ENCODE measurements around the gene ZCCHC7. TPM values are rescaled to one million over a fixed set of nuclear protein-coding genes. Genes with fewer than 3 reads are reported as not detected.
"Not testable (repeated sequence)": the region's sequence is repeated elsewhere in the genome, so short reads cannot be mapped to it uniquely, and the experiment has no call there.

ZCCHC7 gene
- total and polyA plus RNA-seq, 5 donors = 4.6 to 17.1 (median 13.8) TPM

DNA sequence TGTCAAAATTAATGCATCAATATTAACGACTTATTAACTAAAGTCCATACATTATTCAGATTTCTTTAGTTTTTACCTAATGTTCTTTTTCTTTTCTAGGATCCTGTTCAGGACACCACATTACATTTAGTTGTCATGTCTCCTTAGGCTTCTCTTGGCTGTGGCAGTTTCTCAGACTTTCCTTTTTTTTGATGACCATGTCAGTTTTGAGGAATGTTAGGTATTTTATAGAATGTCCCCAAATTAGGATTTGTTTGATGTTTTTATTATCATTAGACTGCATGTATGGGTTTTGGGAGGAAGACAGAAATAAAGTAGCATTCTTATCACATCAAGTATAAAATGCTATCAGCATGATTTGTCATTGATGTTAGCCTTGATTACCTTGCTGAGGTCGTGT lies 32.0 kb downstream of the ZCCHC7 start:
- H3K4me1 ChIP-seq (ENCODE audit: control insufficient read depth, insufficient read depth, low read length) = no peaks in the 10 kb centered on the region
- H3K9me3 ChIP-seq (ENCODE audit: control insufficient read depth, low read length) = no peaks in the 10 kb centered on the region
- no peak for ATAC-seq
- intact Hi-C loops (cut with DNase I) = no loop called here
- WGBS = 73% methylated on average over 2 of the region's 2 CpGs
- DNase-seq = no peak
- H3K4me3 ChIP-seq (ENCODE audit: low read length) = no peak overlapping the region
- no peak overlapping the region for H3K27ac ChIP-seq (ENCODE audit: low read length)
- no peaks in the 10 kb centered on the region for H3K27me3 ChIP-seq (ENCODE audit: control insufficient read depth, insufficient read depth)

DNA sequence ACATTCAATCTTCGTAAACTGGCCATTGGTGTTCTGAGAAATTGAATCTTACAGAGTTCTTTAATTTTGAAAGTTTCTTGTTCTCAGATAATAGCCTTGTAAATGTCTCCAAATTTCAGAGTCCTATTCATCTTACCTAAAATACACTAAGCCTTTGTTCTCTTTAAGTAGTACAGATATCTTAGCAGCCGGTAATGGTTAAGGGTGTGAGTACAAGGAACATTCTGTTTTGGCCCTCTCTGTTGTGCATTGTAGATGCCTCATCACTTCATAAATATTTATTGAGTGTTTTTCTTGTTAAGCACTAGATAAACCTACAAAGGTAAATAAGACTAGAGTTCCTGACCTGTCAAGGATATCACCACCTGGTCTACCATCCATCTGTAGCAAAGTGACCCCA lies 35.2 kb downstream of the ZCCHC7 start:
- 96% methylated on average over 2 of the region's 2 CpGs for WGBS
- Histone ChIP-seq H3K27me3 (ENCODE audit: control insufficient read depth, insufficient read depth) (no peaks in the 10 kb centered on the region), H3K27ac (ENCODE audit: low read length) (no peak overlapping the region), H3K4me3 (ENCODE audit: low read length) (no peak overlapping the region), H3K4me1 (ENCODE audit: control insufficient read depth, insufficient read depth, low read length) (no peaks in the 10 kb centered on the region), H3K9me3 (ENCODE audit: control insufficient read depth, low read length) (no peaks in the 10 kb centered on the region)
- intact Hi-C loops (cut with DNase I) = loop anchor here in 1 of 4 donors (2.0 kb wide), 1 partner anchor 21 kb away; no protein-coding TSS in a partner anchor
- DNase-seq (no peak), ATAC-seq (no peak)

DNA sequence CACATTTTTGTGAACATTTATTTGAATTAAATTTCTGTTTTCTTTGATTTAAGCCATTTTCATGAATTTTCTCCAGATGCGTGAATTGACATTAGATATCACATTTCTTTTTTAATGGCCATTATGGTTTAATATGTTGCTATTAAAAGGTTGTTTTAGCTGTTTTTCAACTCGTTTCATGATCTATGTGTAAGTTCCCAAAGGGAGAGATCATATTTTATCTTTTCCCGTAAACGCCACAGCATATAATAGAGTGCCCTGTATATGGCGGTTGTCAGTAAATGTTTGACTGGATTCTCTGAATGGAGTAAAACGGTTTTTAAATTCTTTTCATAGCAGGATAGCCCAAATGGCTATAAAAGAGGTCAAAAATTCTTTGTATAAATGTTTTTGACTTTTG lies 35.8 kb downstream of the ZCCHC7 start:
- DNase-seq = no peak
- ATAC-seq = no peak
- 89% methylated on average over 6 of the region's 6 CpGs for WGBS
- Histone ChIP-seq H3K4me1 (ENCODE audit: control insufficient read depth, insufficient read depth, low read length) (no peaks in the 10 kb centered on the region), H3K27ac (ENCODE audit: low read length) (no peak overlapping the region), H3K4me3 (ENCODE audit: low read length) (no peak overlapping the region), H3K27me3 (ENCODE audit: control insufficient read depth, insufficient read depth) (no peaks in the 10 kb centered on the region), H3K9me3 (ENCODE audit: control insufficient read depth, low read length) (no peaks in the 10 kb centered on the region)
- intact Hi-C loops (cut with DNase I) = no loop called here

DNA sequence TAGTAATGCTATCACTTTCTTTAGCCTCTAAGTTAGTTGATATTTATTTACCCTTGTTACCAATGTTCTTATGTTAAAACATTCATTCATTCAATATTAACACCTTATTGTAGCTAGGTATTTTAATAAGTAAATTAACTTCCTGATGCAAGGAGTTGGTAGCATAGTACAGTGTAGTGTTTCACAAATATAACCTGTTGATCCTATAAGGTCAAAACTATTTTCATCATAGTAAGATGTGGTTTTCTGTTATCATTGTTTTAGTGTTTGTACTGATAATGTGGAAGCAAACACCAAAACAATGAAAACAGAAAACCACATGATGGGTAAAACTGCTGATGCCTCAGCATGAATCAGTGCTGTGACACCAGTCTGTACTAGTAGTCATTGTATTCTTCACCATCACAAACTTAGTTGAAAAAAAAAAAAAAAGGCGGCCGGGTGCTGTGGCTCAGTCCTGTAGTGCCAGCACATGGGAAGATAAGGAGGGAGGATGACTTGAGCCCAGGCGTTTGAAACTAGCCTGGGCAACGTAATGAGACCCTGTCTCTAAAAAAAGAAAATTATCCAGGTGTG lies 36.5 kb downstream of the ZCCHC7 start:
- no peak for DNase-seq
- Histone ChIP-seq H3K9me3 (ENCODE audit: control insufficient read depth, low read length) (no peaks in the 10 kb centered on the region), H3K27me3 (ENCODE audit: control insufficient read depth, insufficient read depth) (no peaks in the 10 kb centered on the region), H3K4me1 (ENCODE audit: control insufficient read depth, insufficient read depth, low read length) (no peaks in the 10 kb centered on the region), H3K4me3 (ENCODE audit: low read length) (no peak overlapping the region), H3K27ac (ENCODE audit: low read length) (no peak overlapping the region)
- intact Hi-C loops (cut with DNase I) = no loop called here
- WGBS = 78% methylated on average over 4 of the region's 4 CpGs
- no peak for ATAC-seq

DNA sequence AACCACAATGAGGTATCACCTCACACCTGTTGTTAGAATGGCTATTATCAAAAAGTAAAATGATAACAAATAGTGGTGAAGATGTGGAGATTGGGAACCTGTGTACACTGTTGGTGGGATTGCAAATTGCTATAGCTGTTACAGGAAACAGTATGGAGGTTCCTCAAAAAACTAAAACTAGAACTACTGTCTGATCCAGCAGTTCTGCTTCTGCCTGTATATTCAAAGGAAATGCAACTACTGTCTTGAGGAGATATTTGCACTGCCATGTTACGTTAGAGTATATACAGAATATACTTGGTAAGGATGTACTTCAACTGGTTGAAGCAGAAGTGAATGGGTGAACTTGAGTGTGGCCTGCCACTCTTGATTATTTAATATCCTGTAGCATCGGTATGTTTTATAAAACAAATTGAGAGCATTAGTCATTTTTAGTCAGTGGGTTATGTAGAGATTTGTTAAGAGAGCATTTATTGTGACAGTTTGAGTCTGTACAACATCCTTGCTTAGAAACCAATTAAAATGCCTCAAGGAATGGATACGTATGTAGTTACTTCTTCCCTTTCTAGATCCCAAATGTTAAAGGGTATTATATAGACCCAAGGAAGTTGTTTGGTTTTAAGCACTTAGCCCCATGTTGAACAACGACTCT lies 37.5 kb downstream of the ZCCHC7 start:
- Histone ChIP-seq H3K27ac (ENCODE audit: low read length) (no peak overlapping the region), H3K4me3 (ENCODE audit: low read length) (no peak overlapping the region), H3K9me3 (ENCODE audit: control insufficient read depth, low read length) (no peaks in the 10 kb centered on the region), H3K27me3 (ENCODE audit: control insufficient read depth, insufficient read depth) (no peaks in the 10 kb centered on the region), H3K4me1 (ENCODE audit: control insufficient read depth, insufficient read depth, low read length) (no peaks in the 10 kb centered on the region)
- intact Hi-C loops (cut with DNase I) = no loop called here
- no peak for ATAC-seq
- 86% methylated on average over 4 of the region's 4 CpGs for WGBS
- no peak for DNase-seq

DNA sequence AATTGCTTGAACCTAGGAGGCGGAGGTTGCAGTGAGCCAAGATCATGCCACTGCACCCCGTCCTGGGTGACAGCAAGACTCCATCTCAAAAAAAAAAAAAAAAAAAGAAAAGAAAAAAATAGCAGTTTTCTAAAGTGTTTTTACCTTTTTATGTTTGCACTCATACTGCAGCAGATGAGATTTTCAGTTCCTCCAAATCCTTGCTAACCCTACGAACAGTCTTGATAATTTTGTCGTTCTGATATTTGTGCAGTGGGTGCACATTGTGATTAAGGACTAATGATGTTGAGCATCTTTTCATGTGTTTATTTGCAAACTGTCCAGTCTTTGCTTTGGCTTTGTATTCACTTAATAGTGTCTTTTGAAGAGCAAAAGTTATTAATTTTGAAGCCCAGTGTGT lies 42.9 kb downstream of the ZCCHC7 start:
- no peaks in the 10 kb centered on the region for H3K27me3 ChIP-seq (ENCODE audit: control insufficient read depth, insufficient read depth)
- intact Hi-C loops (cut with DNase I) = no loop called here
- no peak overlapping the region for H3K27ac ChIP-seq (ENCODE audit: low read length)
- WGBS = 96% methylated on average over 4 of the region's 4 CpGs
- no peaks in the 10 kb centered on the region for H3K4me1 ChIP-seq (ENCODE audit: control insufficient read depth, insufficient read depth, low read length)
- no peaks in the 10 kb centered on the region for H3K9me3 ChIP-seq (ENCODE audit: control insufficient read depth, low read length)
- ATAC-seq (no peak), DNase-seq (no peak)
- no peak overlapping the region for H3K4me3 ChIP-seq (ENCODE audit: low read length)

DNA sequence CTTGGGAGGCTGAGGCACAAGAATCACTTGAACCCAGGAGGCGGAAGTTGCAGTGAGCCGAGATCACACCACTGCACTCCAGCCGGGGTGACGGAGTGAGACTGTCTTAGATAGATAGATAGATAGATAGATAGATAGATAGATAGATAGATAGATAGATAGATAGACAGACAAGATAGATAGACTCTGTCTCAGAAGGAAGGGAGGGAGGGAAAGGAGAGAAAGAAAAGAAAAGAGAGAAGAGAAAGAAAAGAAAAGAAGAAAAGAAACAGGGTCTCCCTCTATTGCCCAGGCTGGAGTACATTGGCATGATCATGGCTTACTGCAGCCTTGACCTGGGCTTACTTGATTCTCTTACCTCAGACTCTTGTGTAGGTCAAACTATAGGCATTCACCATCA lies 44.0 kb downstream of the ZCCHC7 start:
- H3K9me3 ChIP-seq (ENCODE audit: control insufficient read depth, low read length); DNase-seq; H3K4me3 ChIP-seq (ENCODE audit: low read length); H3K4me1 ChIP-seq (ENCODE audit: control insufficient read depth, insufficient read depth, low read length); ATAC-seq; intact Hi-C loops (cut with DNase I); H3K27ac ChIP-seq (ENCODE audit: low read length); H3K27me3 ChIP-seq (ENCODE audit: control insufficient read depth, insufficient read depth): not testable (repeated sequence)
- 97% methylated on average over 4 of the region's 4 CpGs for WGBS

DNA sequence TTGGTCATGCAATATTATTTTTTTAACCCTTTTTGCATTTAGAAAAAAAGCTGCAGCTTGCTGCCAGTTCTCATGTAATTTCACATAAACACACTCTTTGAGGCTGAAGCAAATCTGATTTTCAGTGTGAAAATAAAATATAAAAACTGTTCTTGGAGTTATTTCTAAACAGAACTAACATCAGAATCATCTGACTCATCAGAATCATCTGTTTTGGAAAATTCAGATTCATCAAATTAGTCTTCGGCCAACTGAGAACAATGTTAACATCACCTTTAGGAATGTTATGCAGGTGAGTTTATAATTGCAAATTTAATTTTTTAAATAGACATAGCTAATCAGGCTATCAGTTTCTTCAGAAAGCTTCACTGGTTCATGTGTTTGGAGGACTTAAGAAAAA lies 45.3 kb downstream of the ZCCHC7 start:
- ATAC-seq = no peak
- no peaks in the 10 kb centered on the region for H3K27me3 ChIP-seq (ENCODE audit: control insufficient read depth, insufficient read depth)
- H3K27ac ChIP-seq (ENCODE audit: low read length) = no peak overlapping the region
- no peak for DNase-seq
- no peaks in the 10 kb centered on the region for H3K9me3 ChIP-seq (ENCODE audit: control insufficient read depth, low read length)
- intact Hi-C loops (cut with DNase I) = no loop called here
- H3K4me3 ChIP-seq (ENCODE audit: low read length) = no peak overlapping the region
- WGBS = 100% methylated on average over 1 of the region's 1 CpG
- no peaks in the 10 kb centered on the region for H3K4me1 ChIP-seq (ENCODE audit: control insufficient read depth, insufficient read depth, low read length)

DNA sequence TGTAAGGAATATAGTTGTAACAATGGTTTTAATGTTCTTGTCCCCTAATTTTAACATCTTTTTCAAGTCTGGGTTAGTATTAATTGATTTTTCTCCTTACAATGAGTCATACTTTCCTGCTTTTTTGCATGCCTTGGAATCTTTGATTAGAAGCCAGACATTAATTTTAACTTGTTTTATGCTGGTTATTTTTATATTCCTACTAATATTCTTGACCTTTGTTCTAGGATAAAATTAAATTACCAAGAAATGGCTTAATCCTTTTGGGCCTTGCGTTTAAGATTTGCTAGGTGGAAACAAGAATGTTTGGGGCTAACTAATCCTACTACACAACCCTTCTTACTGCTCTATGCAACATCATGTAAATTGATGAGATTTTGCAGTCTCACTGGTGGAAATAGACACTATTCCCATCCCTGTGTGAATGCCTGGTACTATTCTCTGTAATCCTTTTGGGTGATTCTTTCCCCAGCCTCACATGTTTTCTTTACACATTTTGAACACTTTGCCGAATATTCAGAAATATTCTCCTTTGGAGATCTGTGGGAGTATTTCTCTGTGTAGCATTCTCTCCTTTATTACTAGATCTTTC lies 47.2 kb downstream of the ZCCHC7 start:
- ATAC-seq (no peak), DNase-seq (no peak)
- Histone ChIP-seq H3K9me3 (ENCODE audit: control insufficient read depth, low read length) (no peaks in the 10 kb centered on the region), H3K27ac (ENCODE audit: low read length) (no peak overlapping the region), H3K27me3 (ENCODE audit: control insufficient read depth, insufficient read depth) (no peaks in the 10 kb centered on the region), H3K4me1 (ENCODE audit: control insufficient read depth, insufficient read depth, low read length) (no peaks in the 10 kb centered on the region), H3K4me3 (ENCODE audit: low read length) (no peak overlapping the region)
- intact Hi-C loops (cut with DNase I) = no loop called here
- 87% methylated on average over 2 of the region's 2 CpGs for WGBS

DNA sequence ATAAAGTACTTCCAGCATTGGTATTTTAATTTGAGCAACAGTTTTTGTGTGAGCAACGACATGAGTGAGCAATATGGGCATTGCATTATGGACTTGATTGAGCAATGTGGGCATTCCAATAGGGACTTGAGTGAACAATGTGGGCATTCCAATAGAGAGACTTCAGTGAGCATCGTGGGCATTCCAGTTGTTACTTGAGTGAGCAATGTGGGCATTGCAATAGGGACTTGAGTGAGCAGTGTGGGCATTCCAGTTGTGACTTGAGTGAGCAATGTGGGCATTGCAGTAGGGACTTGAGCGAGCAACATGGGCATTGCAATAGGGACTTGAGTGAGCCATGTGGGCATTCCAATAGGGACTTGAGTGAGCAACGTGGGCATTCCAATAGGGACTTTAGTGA lies 52.2 kb downstream of the ZCCHC7 start:
- H3K27me3 ChIP-seq (ENCODE audit: control insufficient read depth, insufficient read depth) = no peaks in the 10 kb centered on the region
- H3K4me3 ChIP-seq (ENCODE audit: low read length) = no peak overlapping the region
- WGBS = 98% methylated on average over 4 of the region's 4 CpGs
- H3K27ac ChIP-seq (ENCODE audit: low read length) = no peak overlapping the region
- ATAC-seq (no peak), DNase-seq (no peak)
- H3K9me3 ChIP-seq (ENCODE audit: control insufficient read depth, low read length) = no peaks in the 10 kb centered on the region
- H3K4me1 ChIP-seq (ENCODE audit: control insufficient read depth, insufficient read depth, low read length) = no peaks in the 10 kb centered on the region
- intact Hi-C loops (cut with DNase I) = no loop called here

DNA sequence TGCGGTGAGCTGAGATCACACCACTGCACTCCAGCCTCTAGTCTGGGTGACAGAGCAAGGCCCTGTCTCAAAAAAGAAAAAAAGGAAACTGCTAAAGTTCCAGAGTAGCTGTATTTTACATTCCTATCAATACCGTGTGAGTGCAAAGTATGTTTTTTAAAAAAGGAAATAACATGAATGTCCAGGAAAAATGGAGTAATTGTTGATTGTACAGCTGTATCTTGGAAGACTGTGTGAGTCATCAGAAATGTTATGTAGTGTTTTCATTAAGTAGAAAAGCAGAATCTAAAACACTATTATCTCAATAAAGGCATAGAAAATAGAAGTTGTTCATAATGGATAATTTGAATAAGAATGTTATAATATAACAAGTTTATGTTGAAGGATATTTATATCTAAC lies 53.9 kb downstream of the ZCCHC7 start:
- H3K4me1 ChIP-seq (ENCODE audit: control insufficient read depth, insufficient read depth, low read length) = no peaks in the 10 kb centered on the region
- DNase-seq = no peak
- H3K27ac ChIP-seq (ENCODE audit: low read length) = no peak overlapping the region
- no peaks in the 10 kb centered on the region for H3K9me3 ChIP-seq (ENCODE audit: control insufficient read depth, low read length)
- intact Hi-C loops (cut with DNase I) = no loop called here
- H3K4me3 ChIP-seq (ENCODE audit: low read length) = no peak overlapping the region
- no peak for ATAC-seq
- no peaks in the 10 kb centered on the region for H3K27me3 ChIP-seq (ENCODE audit: control insufficient read depth, insufficient read depth)
- 71% methylated on average over 2 of the region's 2 CpGs for WGBS

Measured in right cardiac atrium (tissue), 5 donors.